Thyroid gland (tissue), 4 donors: ENCODE results near the gene EDIL3. TPM values are rescaled to one million over a fixed set of nuclear protein-coding genes. Genes with fewer than 3 reads are reported as not detected.

Source experiments
- DNase-seq, 2 donors: peaks; one replicate each; pipeline ENCODE4 v3.0.0-alpha.2; 2019
- H3K27ac ChIP-seq, 3 donors: fragments of 200-600 bp; sonication (generic); 1 replicate in 2 of 3; 2 replicates in 1 of 3; pipeline ENCODE4 v1.5.1; 2016 to 2019; ENCODE audit warnings: mild to moderate bottlenecking in 1 of 3, moderate library complexity in 1 of 3
- H3K27me3 ChIP-seq: fragments of 200-600 bp; sonication (generic); one replicate; pipeline ENCODE4 v1.5.1; 2019
- H3K36me3 ChIP-seq, 2 donors: fragments of 200-600 bp; sonication (generic); one replicate each; pipeline ENCODE4 v1.5.1; 2016 to 2019
- H3K4me1 ChIP-seq, 2 donors: fragments of 200-600 bp; sonication (generic); one replicate each; pipeline ENCODE4 v1.5.1; 2017 to 2019
- H3K4me3 ChIP-seq, 3 donors: fragments of 200-600 bp; sonication (generic); replicated peaks in 1 of 3; 1 replicate in 2 of 3; 2 replicates in 1 of 3; pipeline ENCODE4 v1.5.1; 2016; ENCODE audit warnings: mild to moderate bottlenecking in 1 of 3
- H3K9me3 ChIP-seq: fragments of 200-600 bp; sonication (generic); one replicate; pipeline ENCODE4 v1.5.1; 2017
- POLR2A ChIP-seq, 2 donors: fragments of 450-650 bp; IDR thresholded peaks; one replicate each; pipeline ENCODE4 v1.6.1; 2017; ENCODE audit warnings: antibody characterized with exemption in 2 of 2, mild to moderate bottlenecking in 2 of 2, moderate library complexity in 1 of 2
- WGBS, 2 donors: methylation state at CpG; one replicate each; pipeline ENCODE4 v1.1.5; 2017; 5-methylcytosine and 5-hydroxymethylcytosine counted together
- intact Hi-C: fragments of 100-400 bp; cut with DNase I; formaldehyde crosslinking; loops from one replicate; pipeline ENCODE4 v1.15.1; 2023
- total RNA-seq, 4 donors: library from RNA; depleted of rRNA; stranded (reverse); fragments of >200 nt; gene quantifications; one replicate each; pipeline ENCODE4 v1.2.3, GENCODE V29; 2016
- TF ChIP-seq, protein P1 (sequence below), 6 experiments: fragments of 200-600 bp in 3 of 6; fragments of 450-650 bp in 3 of 6; sonication (generic) in 3 of 6; IDR thresholded peaks; one replicate each; pipeline ENCODE4 v1.5.1; 2016 to 2019; ENCODE audit warnings: antibody characterized with exemption in 6 of 6, mild to moderate bottlenecking in 2 of 6, inconsistent platforms in 1 of 6, moderate library complexity in 1 of 6

EDIL3 gene
- total RNA-seq, 4 donors from 2014 or later, result 2.0 to 5.5 (median 3.3) TPM

GRCh38 chr5:84213212-84213611, 171.5 kb downstream of the EDIL3 start:
- no peaks in the 10 kb centered on the region for H3K36me3 ChIP-seq
- no peaks in the 10 kb centered on the region for H3K4me1 ChIP-seq
- no peak for DNase-seq
- no peak overlapping the region for H3K27ac ChIP-seq
- intact Hi-C loops, result no loop called here
- WGBS, 2 donors, result 54 to 72% methylated on average over 1 of the region's 1 CpG
- TF ChIP-seq, protein P1, sequence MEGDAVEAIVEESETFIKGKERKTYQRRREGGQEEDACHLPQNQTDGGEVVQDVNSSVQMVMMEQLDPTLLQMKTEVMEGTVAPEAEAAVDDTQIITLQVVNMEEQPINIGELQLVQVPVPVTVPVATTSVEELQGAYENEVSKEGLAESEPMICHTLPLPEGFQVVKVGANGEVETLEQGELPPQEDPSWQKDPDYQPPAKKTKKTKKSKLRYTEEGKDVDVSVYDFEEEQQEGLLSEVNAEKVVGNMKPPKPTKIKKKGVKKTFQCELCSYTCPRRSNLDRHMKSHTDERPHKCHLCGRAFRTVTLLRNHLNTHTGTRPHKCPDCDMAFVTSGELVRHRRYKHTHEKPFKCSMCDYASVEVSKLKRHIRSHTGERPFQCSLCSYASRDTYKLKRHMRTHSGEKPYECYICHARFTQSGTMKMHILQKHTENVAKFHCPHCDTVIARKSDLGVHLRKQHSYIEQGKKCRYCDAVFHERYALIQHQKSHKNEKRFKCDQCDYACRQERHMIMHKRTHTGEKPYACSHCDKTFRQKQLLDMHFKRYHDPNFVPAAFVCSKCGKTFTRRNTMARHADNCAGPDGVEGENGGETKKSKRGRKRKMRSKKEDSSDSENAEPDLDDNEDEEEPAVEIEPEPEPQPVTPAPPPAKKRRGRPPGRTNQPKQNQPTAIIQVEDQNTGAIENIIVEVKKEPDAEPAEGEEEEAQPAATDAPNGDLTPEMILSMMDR (IDR thresholded peaks at IDR 0.05), result no peak
- no peak for TF ChIP-seq POLR2A (IDR thresholded peaks at IDR 0.05)
- H3K9me3 ChIP-seq, result no peaks in the 10 kb centered on the region
- H3K27me3 ChIP-seq, result no peaks in the 10 kb centered on the region
- no peak overlapping the region for H3K4me3 ChIP-seq

DNA sequence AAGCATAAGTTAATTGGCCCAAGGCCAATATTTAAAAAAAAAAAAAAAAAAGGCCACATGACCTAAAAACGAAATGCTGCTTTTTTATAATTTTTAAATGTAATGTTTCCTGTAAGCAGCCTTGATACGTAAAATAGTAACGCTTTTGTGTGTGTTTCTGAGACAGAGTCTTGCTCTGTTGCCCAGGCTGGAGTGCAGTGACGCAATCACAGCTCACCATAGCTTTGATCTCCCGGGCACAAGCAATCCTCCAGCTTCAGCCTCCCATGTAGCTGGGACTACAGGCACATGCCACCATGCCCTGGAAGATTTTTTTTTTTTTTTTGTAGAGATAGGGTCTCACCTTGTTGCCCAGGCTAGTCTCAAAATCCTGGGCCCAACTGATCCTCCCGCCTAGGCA, 179.9 kb downstream of the EDIL3 start:
- no peaks in the 10 kb centered on the region for H3K36me3 ChIP-seq
- no peak for TF ChIP-seq POLR2A (IDR thresholded peaks at IDR 0.05)
- TF ChIP-seq, protein P1 (IDR thresholded peaks at IDR 0.05), result no peak
- H3K4me1 ChIP-seq, result no peaks in the 10 kb centered on the region
- intact Hi-C loops, result no loop called here
- H3K27ac ChIP-seq, result no peak overlapping the region
- no peak overlapping the region for H3K4me3 ChIP-seq
- no peaks in the 10 kb centered on the region for H3K9me3 ChIP-seq
- DNase-seq, result no peak
- no peaks in the 10 kb centered on the region for H3K27me3 ChIP-seq
- WGBS, 2 donors, result 75 to 76% methylated on average over 6 of the region's 6 CpGs

GRCh38 chr5:84202136-84202535, 182.5 kb downstream of the EDIL3 start:
- Histone ChIP-seq H3K9me3 (no peaks in the 10 kb centered on the region), H3K4me3 (no peak overlapping the region), H3K36me3 (no peaks in the 10 kb centered on the region), H3K27ac (no peak overlapping the region), H3K4me1 (no peaks in the 10 kb centered on the region), H3K27me3 (no peaks in the 10 kb centered on the region)
- intact Hi-C loops, result no loop called here
- DNase-seq, result no peak
- WGBS, 2 donors, result 86 to 89% methylated on average over 1 of the region's 1 CpG
- TF ChIP-seq, protein P1 (IDR thresholded peaks at IDR 0.05), result no peak
- TF ChIP-seq POLR2A (IDR thresholded peaks at IDR 0.05), result no peak

DNA sequence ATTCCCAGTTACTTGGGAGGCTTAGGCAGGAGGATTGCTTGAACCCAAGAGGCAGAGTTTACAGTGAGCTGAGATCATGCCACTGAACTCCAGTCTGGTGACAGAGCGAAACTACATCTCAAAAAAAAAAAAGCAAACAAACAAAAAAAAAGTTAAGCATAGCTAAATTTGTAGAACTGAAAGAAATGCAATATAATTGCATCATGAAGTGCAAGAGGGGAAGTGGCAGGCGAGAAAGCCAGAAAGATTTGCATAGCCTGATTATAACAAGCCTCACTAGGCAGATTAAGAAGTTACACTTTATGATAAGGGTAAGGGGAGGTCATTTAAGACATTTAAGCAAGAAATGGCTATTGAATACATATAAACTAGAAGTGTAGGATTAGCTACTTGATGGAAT, 187.1 kb downstream of the EDIL3 start:
- DNase-seq, result no peak
- intact Hi-C loops, result no loop called here
- Histone ChIP-seq H3K27me3 (no peaks in the 10 kb centered on the region), H3K4me1 (no peaks in the 10 kb centered on the region), H3K4me3 (no peak overlapping the region), H3K9me3 (no peaks in the 10 kb centered on the region), H3K27ac (no peak overlapping the region), H3K36me3 (no peaks in the 10 kb centered on the region)
- TF ChIP-seq, protein P1 (IDR thresholded peaks at IDR 0.05), result no peak
- no peak for TF ChIP-seq POLR2A (IDR thresholded peaks at IDR 0.05)
- 87 to 93% methylated on average over 2 of the region's 2 CpGs for WGBS, 2 donors

- no peak overlapping the region for H3K27ac ChIP-seq
- TF ChIP-seq POLR2A (IDR thresholded peaks at IDR 0.05), result no peak
- TF ChIP-seq, protein P1 (IDR thresholded peaks at IDR 0.05), result no peak
- no peaks in the 10 kb centered on the region for H3K36me3 ChIP-seq
- 62 to 67% methylated on average over 2 of the region's 2 CpGs for WGBS, 2 donors
- no peaks in the 10 kb centered on the region for H3K4me1 ChIP-seq
- H3K27me3 ChIP-seq, result no peaks in the 10 kb centered on the region
- no peak overlapping the region for H3K4me3 ChIP-seq
- no peak for DNase-seq
- intact Hi-C loops, result no loop called here
- H3K9me3 ChIP-seq, result no peaks in the 10 kb centered on the region
Measured at GRCh38 chr5:84191281-84191680, 193.4 kb downstream of the EDIL3 start.
